Bronchial epithelial cell (primary cell): ENCODE measurements around the gene OSCP1. TPM values are rescaled to one million over a fixed set of nuclear protein-coding genes. Genes with fewer than 3 reads are reported as not detected.
A peak's percentile ranks its signal among the peaks of the same experiment; 100 is the strongest.

Source experiments
- DNase-seq: peaks from one replicate; pipeline ENCODE4 v3.0.0-alpha.2; 2010; ENCODE audit warnings: low read depth
- FAIRE-seq: peaks from 2 replicates; lab custom pipeline; 2011; peaks lifted over from hg19 to GRCh38; lab: Jason Lieb, UNC
- H3K27me3 ChIP-seq: 2 replicates; pipeline ENCODE4 v1.5.1; 2011; ENCODE audit warnings: low read length; ENCODE audit not compliant: control insufficient read depth, insufficient read depth
- H3K36me3 ChIP-seq: 2 replicates; pipeline ENCODE4 v1.5.1; 2011; ENCODE audit warnings: low read length; ENCODE audit not compliant: control insufficient read depth, insufficient read depth
- H3K4me3 ChIP-seq: 2 replicates; pipeline ENCODE4 v1.5.1; 2011; ENCODE audit warnings: mild to moderate bottlenecking, low read depth, low read length, control low read depth
- CTCF ChIP-seq: IDR thresholded peaks from 2 replicates; pipeline ENCODE4 v1.5.1; 2011; ENCODE audit warnings: mild to moderate bottlenecking, moderate library complexity, low read length, control low read depth, inconsistent platforms; ENCODE audit not compliant: insufficient read depth, severe bottlenecking
- total RNA-seq: library from RNA; depleted of rRNA; stranded (reverse); fragments of >200 nt; gene quantifications from 2 replicates; pipeline ENCODE4 v1.2.1, GENCODE V29; 2014

OSCP1 gene
- total RNA-seq, 1 donor from 2014 or later: 3.7 TPM

GRCh38 chr1:36386265-36387140 lies 63.7 kb downstream of the OSCP1 start:
- no peak for TF ChIP-seq CTCF
- FAIRE-seq: peak; percentile 99
- Histone ChIP-seq H3K36me3 (peaks cover 5% of the 10 kb centered on the region), H3K4me3 (peak overlapping the region; percentile 45), H3K27me3 (no peaks in the 10 kb centered on the region)
- peak; percentile 100 for DNase-seq

GRCh38 chr1:36385410-36386264 lies 64.6 kb downstream of the OSCP1 start, which contains the start of gene STK40:
Gene STK40, minus strand, starts transcription at chr1:36385924. Its CDS starts 24,592 bp downstream, at chr1:36361332.
- no peak for FAIRE-seq
- DNase-seq: peak; percentile 96
- no peak for TF ChIP-seq CTCF
- peak within 1 kb of the TSS; percentile 75 for H3K4me3 ChIP-seq
- no peaks in the 10 kb centered on the region for H3K36me3 ChIP-seq
- H3K27me3 ChIP-seq: no peaks in the 10 kb centered on the region

- FAIRE-seq (no peak), DNase-seq (peak; percentile 46)
- no peak for TF ChIP-seq CTCF
- no peaks in the 10 kb centered on the region for H3K27me3 ChIP-seq
- H3K36me3 ChIP-seq: peaks cover 2% of the 10 kb centered on the region
- peak overlapping the region; percentile 75 for H3K4me3 ChIP-seq
These were observed 65.5 kb downstream of the OSCP1 start for GRCh38 chr1:36384542-36385409.

- DNase-seq (no peak), FAIRE-seq (no peak)
- no peak overlapping the region for H3K4me3 ChIP-seq
- H3K27me3 ChIP-seq: no peaks in the 10 kb centered on the region
- peaks cover 6% of the 10 kb centered on the region for H3K36me3 ChIP-seq
- TF ChIP-seq CTCF: no peak
These were observed 67.0 kb downstream of the OSCP1 start for GRCh38 chr1:36383240-36383639.

GRCh38 chr1:36382669-36383068 lies 67.6 kb downstream of the OSCP1 start:
- TF ChIP-seq CTCF: no peak
- DNase-seq (no peak), FAIRE-seq (no peak)
- H3K27me3 ChIP-seq: no peaks in the 10 kb centered on the region
- peaks cover 6% of the 10 kb centered on the region for H3K36me3 ChIP-seq
- no peak overlapping the region for H3K4me3 ChIP-seq
